ENCODE results near the gene AAK1. TPM values are rescaled to one million over a fixed set of nuclear protein-coding genes. Genes with fewer than 3 reads are reported as not detected.
A peak's percentile ranks its signal among the peaks of the same experiment; 100 is the strongest.

Gene AAK1
- total RNA-seq, 2 donors from 2014 or later: 70.7 to 77.3 TPM

GRCh38 chr2:69489793-69490192, 153.7 kb downstream of the AAK1 start:
- intact Hi-C loops (cut with DNase I): no loop called here
- no peaks in the 10 kb centered on the region for H3K27me3 ChIP-seq (replicated peaks; ENCODE audit: insufficient read depth)
- no peaks in the 10 kb centered on the region for H3K4me1 ChIP-seq (replicated peaks)
- no peak overlapping the region for H3K4me3 ChIP-seq
- no peaks in the 10 kb centered on the region for H3K36me3 ChIP-seq
- DNase-seq (ENCODE audit: low spot score): no peak
- 84% methylated on average over 6 of the region's 6 CpGs for WGBS
- no peak overlapping the region for H3K27ac ChIP-seq
- no peaks in the 10 kb centered on the region for H3K9me3 ChIP-seq
- no peak for TF ChIP-seq CTCF (IDR thresholded peaks at IDR 0.05)
- TF ChIP-seq POLR2AphosphoS5 (IDR thresholded peaks at IDR 0.05): no peak
- TF ChIP-seq POLR2A (IDR thresholded peaks at IDR 0.05): no peak

GRCh38 chr2:69483696-69484095, 159.8 kb downstream of the AAK1 start:
- intact Hi-C loops (cut with DNase I): no loop called here
- Histone ChIP-seq H3K27ac (peak overlapping the region in 1 of 2 donors; percentile 41), H3K27me3 (replicated peaks; ENCODE audit: insufficient read depth) (no peaks in the 10 kb centered on the region), H3K36me3 (no peaks in the 10 kb centered on the region), H3K4me1 (replicated peaks) (peaks cover 6% of the 10 kb centered on the region), H3K9me3 (no peaks in the 10 kb centered on the region), H3K4me3 (no peak overlapping the region)
- DNase-seq (ENCODE audit: low spot score): peak; percentile 46
- WGBS: 37% methylated on average over 3 of the region's 3 CpGs
- no peak for TF ChIP-seq POLR2A (IDR thresholded peaks at IDR 0.05)
- peak; percentile 70 for TF ChIP-seq POLR2AphosphoS5 (IDR thresholded peaks at IDR 0.05)

- WGBS: 43% methylated on average over 4 of the region's 4 CpGs
- TF ChIP-seq POLR2A (IDR thresholded peaks at IDR 0.05): no peak
- no peak for TF ChIP-seq CTCF (IDR thresholded peaks at IDR 0.05)
- no peak for TF ChIP-seq POLR2AphosphoS5 (IDR thresholded peaks at IDR 0.05)
- Histone ChIP-seq H3K27me3 (replicated peaks; ENCODE audit: insufficient read depth) (no peaks in the 10 kb centered on the region), H3K4me1 (replicated peaks) (peaks cover 6% of the 10 kb centered on the region), H3K27ac (peak overlapping the region in 1 of 2 donors; percentile 12), H3K9me3 (no peaks in the 10 kb centered on the region), H3K36me3 (no peaks in the 10 kb centered on the region), H3K4me3 (no peak overlapping the region)
- no peak for DNase-seq (ENCODE audit: low spot score)
- intact Hi-C loops (cut with DNase I): no loop called here
Observed at GRCh38 chr2:69483024-69483423, 160.5 kb downstream of the AAK1 start.

- peaks cover 6% of the 10 kb centered on the region for H3K4me1 ChIP-seq (replicated peaks)
- TF ChIP-seq CTCF (IDR thresholded peaks at IDR 0.05) (no peak), POLR2AphosphoS5 (IDR thresholded peaks at IDR 0.05) (no peak), POLR2A (IDR thresholded peaks at IDR 0.05) (no peak)
- H3K36me3 ChIP-seq: no peaks in the 10 kb centered on the region
- no peak for DNase-seq (ENCODE audit: low spot score)
- H3K4me3 ChIP-seq: no peak overlapping the region
- 79% methylated on average over 3 of the region's 3 CpGs for WGBS
- intact Hi-C loops (cut with DNase I): no loop called here
- no peak overlapping the region for H3K27ac ChIP-seq
- H3K9me3 ChIP-seq: no peaks in the 10 kb centered on the region
- H3K27me3 ChIP-seq (replicated peaks; ENCODE audit: insufficient read depth): no peaks in the 10 kb centered on the region
Observed at GRCh38 chr2:69482471-69482870, 161.1 kb downstream of the AAK1 start.

GRCh38 chr2:69481421-69481820, 162.1 kb downstream of the AAK1 start:
- intact Hi-C loops (cut with DNase I): no loop called here
- no peak for DNase-seq (ENCODE audit: low spot score)
- TF ChIP-seq POLR2A (IDR thresholded peaks at IDR 0.05) (no peak), CTCF (IDR thresholded peaks at IDR 0.05) (no peak)
- H3K9me3 ChIP-seq: no peaks in the 10 kb centered on the region
- H3K27me3 ChIP-seq (replicated peaks; ENCODE audit: insufficient read depth): no peaks in the 10 kb centered on the region
- 89% methylated on average over 1 of the region's 1 CpG for WGBS
- H3K36me3 ChIP-seq: no peaks in the 10 kb centered on the region
- H3K4me3 ChIP-seq: no peak overlapping the region
- H3K27ac ChIP-seq: no peak overlapping the region
- H3K4me1 ChIP-seq (replicated peaks): peaks cover 6% of the 10 kb centered on the region

All from prostate gland (tissue), 2 donors.